ENCODE results near the gene LTBP4. TPM values are rescaled to one million over a fixed set of nuclear protein-coding genes. Genes with fewer than 3 reads are reported as not detected.
"Not testable (repeated sequence)": the region's sequence is repeated elsewhere in the genome, so short reads cannot be mapped to it uniquely, and the experiment has no call there.

The LTBP4 gene
- total RNA-seq, 1 experiment from 2014 or later = 20.3 TPM

GRCh38 chr19:40561947-40562346 is 39.2 kb upstream of the LTBP4 start:
- BruUV-seq (replicated peaks) = no TSS peak
- peaks cover 88% of the 10 kb centered on the region for H3K27me3 Mint-ChIP-seq (ENCODE audit: unreplicated experiment)
- CTCF ChIA-PET = interaction anchor here (0.8 kb wide), 1 partner anchor 20 kb away, joined by 4 read pairs; no protein-coding TSS in a partner anchor
- no peaks in the 10 kb centered on the region for H3K9me3 Mint-ChIP-seq (ENCODE audit: low read depth, unreplicated experiment)
- H3K36me3 Mint-ChIP-seq (ENCODE audit: insufficient read depth, unreplicated experiment) = no peaks in the 10 kb centered on the region
- H3K4me3 Mint-ChIP-seq (ENCODE audit: low read depth, unreplicated experiment) = no peak overlapping the region
- TF ChIP-seq CTCF (IDR thresholded peaks at IDR 0.05; ENCODE audit: unreplicated experiment) = no peak
- no peaks in the 10 kb centered on the region for H3K4me1 Mint-ChIP-seq (ENCODE audit: low read depth, unreplicated experiment)
- DNase-seq = no peak
- intact Hi-C loops (cut with micrococcal nuclease; ENCODE audit: unreplicated experiment) = no loop called here
- H3K27ac Mint-ChIP-seq (ENCODE audit: unreplicated experiment) = no peak overlapping the region

GRCh38 chr19:40564535-40564934 is 36.6 kb upstream of the LTBP4 start:
- DNase-seq; H3K9me3 Mint-ChIP-seq (ENCODE audit: low read depth, unreplicated experiment); CTCF ChIA-PET; H3K36me3 Mint-ChIP-seq (ENCODE audit: insufficient read depth, unreplicated experiment); H3K27ac Mint-ChIP-seq (ENCODE audit: unreplicated experiment); BruUV-seq (replicated peaks); intact Hi-C loops (cut with micrococcal nuclease; ENCODE audit: unreplicated experiment); H3K4me3 Mint-ChIP-seq (ENCODE audit: low read depth, unreplicated experiment); H3K4me1 Mint-ChIP-seq (ENCODE audit: low read depth, unreplicated experiment): not testable (repeated sequence)
- H3K27me3 Mint-ChIP-seq (ENCODE audit: unreplicated experiment) = peaks cover 89% of the 10 kb centered on the region

- no peak for DNase-seq
- intact Hi-C loops (cut with micrococcal nuclease; ENCODE audit: unreplicated experiment) = no loop called here
- Mint-ChIP-seq H3K27ac (ENCODE audit: unreplicated experiment) (no peak overlapping the region), H3K9me3 (ENCODE audit: low read depth, unreplicated experiment) (no peaks in the 10 kb centered on the region), H3K36me3 (ENCODE audit: insufficient read depth, unreplicated experiment) (peaks cover 7% of the 10 kb centered on the region), H3K4me3 (ENCODE audit: low read depth, unreplicated experiment) (no peak overlapping the region), H3K4me1 (ENCODE audit: low read depth, unreplicated experiment) (peaks cover 10% of the 10 kb centered on the region), H3K27me3 (ENCODE audit: unreplicated experiment) (peaks cover 89% of the 10 kb centered on the region)
- CTCF ChIA-PET = no interaction called here
- BruUV-seq (replicated peaks) = no TSS peak
- no peak for TF ChIP-seq CTCF (IDR thresholded peaks at IDR 0.05; ENCODE audit: unreplicated experiment)
Observed at GRCh38 chr19:40565355-40565754, 35.8 kb upstream of the LTBP4 start.

GRCh38 chr19:40565910-40566495 is 35.2 kb upstream of the LTBP4 start:
- Mint-ChIP-seq H3K9me3 (ENCODE audit: low read depth, unreplicated experiment) (no peaks in the 10 kb centered on the region), H3K4me3 (ENCODE audit: low read depth, unreplicated experiment) (no peak overlapping the region)

More at GRCh38 chr19:40565910-40566495, 35.2 kb upstream of the LTBP4 start:
- Mint-ChIP-seq H3K27me3 (ENCODE audit: unreplicated experiment) (peaks cover 90% of the 10 kb centered on the region), H3K36me3 (ENCODE audit: insufficient read depth, unreplicated experiment) (peaks cover 13% of the 10 kb centered on the region), H3K4me1 (ENCODE audit: low read depth, unreplicated experiment) (peaks cover 15% of the 10 kb centered on the region), H3K27ac (ENCODE audit: unreplicated experiment) (no peak overlapping the region)
- no TSS peak for BruUV-seq (replicated peaks)
- CTCF ChIA-PET = no interaction called here
- intact Hi-C loops (cut with micrococcal nuclease; ENCODE audit: unreplicated experiment) = no loop called here
- no peak for DNase-seq
- TF ChIP-seq CTCF (IDR thresholded peaks at IDR 0.05; ENCODE audit: unreplicated experiment) = no peak
